ENCODE measurements around the gene ZNF385B. TPM values are rescaled to one million over a fixed set of nuclear protein-coding genes. Genes with fewer than 3 reads are reported as not detected.

ZNF385B gene
- total and polyA plus RNA-seq, 10 of the 15 experiments (the other 5 are each of a cell fraction or from before 2014, with no cell fraction given) = not detected

DNA sequence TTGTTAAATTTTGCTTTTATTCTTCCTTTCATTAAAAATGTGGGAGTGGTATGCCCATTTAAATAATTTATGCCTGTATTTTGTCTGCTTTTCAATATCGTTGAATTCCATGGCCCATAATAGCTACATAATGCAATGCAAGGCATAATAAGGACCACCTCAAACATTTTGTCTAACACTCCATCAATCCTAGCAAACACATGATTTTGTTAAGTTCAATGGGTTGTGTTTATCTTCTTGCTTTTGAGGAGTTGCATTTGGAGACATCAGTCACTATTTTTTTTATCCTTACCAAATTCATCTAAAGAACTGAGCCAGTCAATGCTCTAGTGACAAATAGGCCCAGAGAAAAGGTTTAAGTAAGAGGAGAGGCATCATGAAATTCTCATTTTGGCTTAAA is 145.5 kb downstream of the ZNF385B start (continued):
- TF ChIP-seq STAT3 (IDR thresholded peaks at IDR 0.05; ENCODE audit: low read depth, low read length) (no peak), E2F8 (IDR thresholded peaks at IDR 0.05; ENCODE audit: low read depth, partially characterized antibody) (no peak), NFYA (IDR thresholded peaks at IDR 0.05; ENCODE audit: borderline replicate concordance, low read depth, low read length) (no peak), NR2C1 (IDR thresholded peaks at IDR 0.05) (no peak), GATAD2B (conservative IDR thresholded peaks at IDR 0.05; ENCODE audit: low read depth) (no peak)

DNA sequence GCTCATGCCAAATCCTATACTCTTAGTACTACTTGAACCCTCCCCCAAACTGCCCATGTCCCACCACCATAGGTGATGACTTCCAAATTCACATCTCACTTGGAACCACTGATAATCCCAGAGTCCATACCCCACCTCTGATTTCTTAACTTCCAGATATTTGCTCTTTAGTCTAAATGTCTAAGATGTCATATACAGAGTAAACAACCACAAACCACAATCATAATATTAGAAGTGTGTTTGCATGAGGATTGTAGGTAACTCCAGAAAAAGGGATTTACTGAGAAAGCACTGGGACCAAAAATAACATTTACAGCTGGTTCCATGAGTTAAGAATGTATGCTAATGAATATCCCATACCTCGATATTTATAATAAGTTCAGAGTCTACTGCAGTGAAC is 146.2 kb downstream of the ZNF385B start:
- no TSS peak for BruUV-seq (replicated peaks)
- ChIA-PET POLR2A (no interaction called here), SMC1A (ENCODE audit: uncharacterized antibody, unreplicated experiment) (no interaction called here), RAD21 (ENCODE audit: unreplicated experiment) (no interaction called here), CTCF (no interaction called here)
- no peaks in the 10 kb centered on the region for H3K79me2 ChIP-seq (ENCODE audit: control insufficient read depth, insufficient read depth, low read length)
- FAIRE-seq (no peak), DNase-seq (ENCODE audit: low read depth, low spot score) (no peak), ATAC-seq (no peak)
- H3K4me1 ChIP-seq (ENCODE audit: control insufficient read depth, insufficient read depth, low read length) = no peaks in the 10 kb centered on the region
- H2AFZ ChIP-seq (ENCODE audit: control insufficient read depth, low read depth, low read length) = no peak overlapping the region
- no peak overlapping the region for H3K4me2 ChIP-seq (ENCODE audit: control insufficient read depth, insufficient read depth)
- WGBS (ENCODE audit: insufficient coverage, insufficient replicate concordance, low lambda C conversion rate, missing lambda C conversion rate) = 0% methylated on average over 1 of the region's 1 CpG
- no peaks in the 10 kb centered on the region for H4K20me1 ChIP-seq (ENCODE audit: control insufficient read depth, insufficient read depth)
- in situ Hi-C loops (cut with MboI) = no loop called here
- no peak overlapping the region for H3K4me3 ChIP-seq
- intact Hi-C loops (cut with micrococcal nuclease; ENCODE audit: unreplicated experiment) = no loop called here
- H3K27me3 ChIP-seq (replicated peaks in 1 of 2; ENCODE audit: control insufficient read depth in 2 of 2, insufficient read depth in 2 of 2, low read length in 1 of 2) = no peaks in the 10 kb centered on the region; a peak in 1 of 4 replicates
- H3K36me3 ChIP-seq (ENCODE audit: control insufficient read depth in 2 of 2, insufficient read depth in 2 of 2, low read length in 1 of 2) = no peaks in the 10 kb centered on the region
- H3K27ac ChIP-seq (ENCODE audit: control insufficient read depth, insufficient read depth) = no peak overlapping the region
- H3K9ac ChIP-seq (ENCODE audit: control insufficient read depth, insufficient read depth, low read length) = no peak overlapping the region
- H3K9me3 ChIP-seq (replicated peaks; ENCODE audit: control insufficient read depth, insufficient read depth, low read length) = no peaks in the 10 kb centered on the region
- TF ChIP-seq CEBPZ (IDR thresholded peaks at IDR 0.05; ENCODE audit: low read depth, low read length) = no peak
- TF ChIP-seq, protein P1, sequence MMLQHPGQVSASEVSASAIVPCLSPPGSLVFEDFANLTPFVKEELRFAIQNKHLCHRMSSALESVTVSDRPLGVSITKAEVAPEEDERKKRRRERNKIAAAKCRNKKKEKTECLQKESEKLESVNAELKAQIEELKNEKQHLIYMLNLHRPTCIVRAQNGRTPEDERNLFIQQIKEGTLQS (IDR thresholded peaks at IDR 0.05; ENCODE audit: borderline replicate concordance, extremely low read depth, low read depth, low read length) = no peak
- no peak for TF ChIP-seq ZSCAN29 (IDR thresholded peaks at IDR 0.05)
- TF ChIP-seq RB1 (IDR thresholded peaks at IDR 0.05; ENCODE audit: borderline replicate concordance) = no peak
- TF ChIP-seq FOS (IDR thresholded peaks at IDR 0.05; ENCODE audit: borderline replicate concordance, extremely low read depth, insufficient read length) = no peak
- TF ChIP-seq NFIC (IDR thresholded peaks at IDR 0.05; ENCODE audit: low read depth, low read length) = no peak
- TF ChIP-seq YY1 (IDR thresholded peaks at IDR 0.05; ENCODE audit: low read depth, low read length) = no peak
- TF ChIP-seq KAT2A (conservative IDR thresholded peaks at IDR 0.05; ENCODE audit: control insufficient read depth, low read depth, low read length) = no peak
- TF ChIP-seq EP300 (IDR thresholded peaks at IDR 0.05; ENCODE audit: borderline replicate concordance in 1 of 2, control insufficient read depth in 1 of 2, low read depth in 2 of 2, low read length in 2 of 2) = no peak
- no peak for TF ChIP-seq ZZZ3 (IDR thresholded peaks at IDR 0.05; ENCODE audit: control insufficient read depth, insufficient read length, low read depth)
- TF ChIP-seq NR2C1 (IDR thresholded peaks at IDR 0.05) = no peak
- TF ChIP-seq MEF2B (IDR thresholded peaks at IDR 0.05; ENCODE audit: partially characterized antibody, poor library complexity, severe bottlenecking) = no peak
- TF ChIP-seq RUNX3 (IDR thresholded peaks at IDR 0.05; ENCODE audit: low read length) = no peak
- TF ChIP-seq RBBP5 (conservative IDR thresholded peaks at IDR 0.05) = no peak
